NK-92 treated with Interleukin-12 subunit alpha and Interleukin-12 subunit beta, amount 100 ng/mL, for 24 hours (cell line): ENCODE data around the gene C10orf67.
"Not testable (repeated sequence)": the region's sequence is repeated elsewhere in the genome, so short reads cannot be mapped to it uniquely, and the experiment has no call there.

Source experiments
- DNase-seq: peaks from one replicate; lab custom pipeline; 2025; lab: John Stamatoyannopoulos, UW

The C10orf67 gene

GRCh38 chr10:23362069-23362830 lies 17.7 kb upstream of the C10orf67 start:
- DNase-seq = no peak

GRCh38 chr10:23361665-23362064 lies 17.1 kb upstream of the C10orf67 start:
- DNase-seq = no peak

GRCh38 chr10:23359692-23360380 lies 15.2 kb upstream of the C10orf67 start:
- no peak for DNase-seq

DNA sequence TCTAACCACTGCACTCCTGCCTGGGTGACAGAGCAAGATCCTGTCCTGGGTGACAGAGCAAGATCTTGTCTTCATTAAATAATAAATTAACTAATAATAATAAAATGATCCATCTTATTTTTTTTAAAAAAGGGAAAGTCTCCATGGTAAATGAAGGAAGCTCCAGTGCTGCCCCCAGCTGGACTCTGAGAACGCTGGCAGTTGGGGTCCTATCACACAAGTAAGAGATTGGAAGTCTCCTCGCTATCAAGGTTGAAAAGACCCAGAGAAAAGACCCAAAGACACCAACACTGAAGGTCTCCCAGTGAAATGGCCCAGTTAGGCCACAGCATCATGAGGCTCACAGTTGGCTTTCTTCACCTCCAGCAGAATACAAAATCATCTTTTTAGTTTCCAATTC lies 13.8 kb upstream of the C10orf67 start:
- no peak for DNase-seq

- DNase-seq = no peak
Observed at GRCh38 chr10:23354630-23355279, 10.2 kb upstream of the C10orf67 start.

GRCh38 chr10:23351926-23352519 lies 7.4 kb upstream of the C10orf67 start:
- no peak for DNase-seq

GRCh38 chr10:23350706-23351105 lies 6.1 kb upstream of the C10orf67 start:
- not testable (repeated sequence) for DNase-seq

DNA sequence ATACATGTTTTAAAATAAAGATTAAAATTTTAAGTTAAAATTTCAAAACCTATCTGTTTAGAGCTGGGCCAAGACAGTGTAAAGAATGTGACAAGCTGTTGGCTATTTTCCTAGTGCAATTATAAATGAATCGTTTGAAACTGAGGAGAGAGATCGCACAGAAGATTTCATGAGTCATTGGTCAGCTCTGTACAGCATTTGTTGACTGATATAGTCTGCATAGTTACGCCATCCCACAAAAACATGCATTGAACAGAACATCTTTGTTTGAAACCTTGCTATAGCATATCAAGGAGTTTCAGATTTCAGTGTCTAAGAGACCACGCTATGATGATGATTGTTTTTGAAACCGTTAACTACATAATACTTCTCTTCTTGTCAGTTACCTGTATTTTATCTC lies 1.3 kb upstream of the C10orf67 start:
- no peak for DNase-seq

GRCh38 chr10:23343591-23344240 lies 881 bp downstream of the C10orf67 start:
- no peak for DNase-seq

DNA sequence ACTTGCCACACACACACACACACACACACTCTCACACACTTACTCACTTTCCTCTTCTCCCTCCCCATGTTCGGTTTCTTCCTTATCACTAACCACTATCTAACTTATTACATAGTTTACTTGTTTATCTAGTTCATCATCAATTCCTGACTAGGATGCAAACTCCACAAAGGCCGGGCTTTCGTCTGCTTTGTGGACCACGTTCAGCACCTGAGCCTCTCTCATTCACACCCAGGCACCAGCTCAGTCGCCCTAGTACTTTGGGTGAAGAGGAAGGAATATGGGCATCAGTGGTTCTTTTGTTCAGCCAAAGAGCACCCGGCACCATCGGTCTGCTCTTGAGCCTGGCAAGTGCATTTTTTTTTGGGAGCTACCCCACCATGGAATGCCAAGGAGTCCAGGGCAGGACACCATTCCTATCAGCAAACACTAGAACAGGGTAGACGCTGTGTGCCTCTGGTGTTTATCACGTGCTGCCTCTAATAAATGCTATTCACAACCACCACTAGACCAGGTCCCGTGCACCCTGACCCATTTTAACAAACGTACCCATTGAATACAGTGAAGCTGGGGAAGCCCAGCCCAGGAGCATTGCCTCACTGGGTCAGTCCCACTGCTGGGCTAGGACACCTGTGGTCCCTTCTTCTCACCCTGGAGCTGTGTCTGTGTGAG lies 2.2 kb downstream of the C10orf67 start:
- DNase-seq = no peak

DNA sequence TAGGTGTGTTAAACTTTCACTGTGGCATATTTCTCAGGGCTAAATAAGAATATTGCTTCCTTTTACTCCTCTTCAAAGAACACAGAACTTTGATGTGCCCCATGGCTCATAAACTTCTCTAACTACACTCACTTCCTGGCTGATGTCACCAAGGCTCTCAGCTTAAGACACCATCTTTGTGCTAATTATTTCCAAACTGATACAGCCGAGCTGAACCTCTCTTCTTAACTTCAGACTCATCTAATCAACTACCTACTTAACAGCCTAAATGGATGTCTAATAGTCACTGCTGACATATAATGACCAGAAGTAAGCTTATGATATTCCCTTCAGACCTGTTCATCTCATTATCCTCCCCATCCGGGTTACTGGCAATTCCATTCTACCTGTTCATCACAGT lies 3.6 kb downstream of the C10orf67 start:
- no peak for DNase-seq

DNA sequence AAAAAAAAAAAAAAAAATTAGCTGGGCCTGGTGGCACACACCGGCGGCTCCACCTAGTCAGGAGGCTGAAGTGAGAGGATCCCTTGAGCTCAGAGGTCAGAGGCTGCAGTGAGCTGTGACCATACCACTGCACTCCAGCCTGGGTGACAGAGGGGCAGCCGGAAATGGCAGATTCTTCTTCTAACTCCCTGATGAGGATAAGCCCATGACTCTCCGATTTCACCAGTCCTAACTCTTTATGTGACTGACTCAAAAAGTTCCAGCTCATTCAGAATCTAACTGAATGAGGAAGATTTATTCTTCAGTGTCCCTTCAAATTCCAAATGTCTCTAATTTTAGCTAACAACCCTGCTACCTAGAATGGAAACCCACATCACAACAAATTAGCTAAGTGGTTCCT lies 4.2 kb downstream of the C10orf67 start:
- DNase-seq = no peak

- DNase-seq = no peak
Observed at GRCh38 chr10:23338886-23339285, 5.7 kb downstream of the C10orf67 start.

DNA sequence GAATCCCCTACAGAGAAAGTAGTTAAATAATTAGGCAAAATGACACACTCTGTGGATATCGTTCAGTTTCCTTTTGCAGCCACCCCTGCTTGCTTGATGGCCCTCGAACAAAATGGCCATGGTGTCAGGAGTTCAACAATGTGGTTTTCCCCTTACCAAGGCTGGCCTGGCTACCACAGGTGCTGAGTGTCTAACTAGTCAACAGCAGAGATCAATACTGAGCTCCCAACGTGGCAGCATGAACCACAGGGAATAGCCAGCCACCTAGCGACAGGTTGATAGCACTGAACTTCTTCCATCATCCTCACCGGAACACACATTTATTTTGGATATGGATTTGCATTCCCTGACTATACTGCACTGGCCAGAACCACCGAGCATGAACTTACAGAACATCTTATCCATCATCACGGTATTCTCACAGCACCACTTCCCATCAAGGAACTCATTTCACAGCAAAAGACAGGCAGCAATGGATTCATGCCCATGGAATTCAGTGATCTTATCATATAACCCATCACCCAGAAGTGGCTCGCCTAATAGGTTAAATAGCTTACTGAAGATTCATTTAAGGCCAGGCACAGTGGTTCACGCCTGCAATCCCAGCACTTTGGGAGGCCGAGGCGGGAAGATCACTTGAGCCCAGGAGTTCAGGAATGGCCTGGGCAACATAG lies 6.3 kb downstream of the C10orf67 start:
- no peak for DNase-seq

GRCh38 chr10:23337616-23338015 lies 7.0 kb downstream of the C10orf67 start:
- no peak for DNase-seq

- DNase-seq = no peak
Observed at GRCh38 chr10:23331567-23332301, 12.9 kb downstream of the C10orf67 start.

- no peak for DNase-seq
Observed at GRCh38 chr10:23330948-23331347, 13.6 kb downstream of the C10orf67 start.

GRCh38 chr10:23326544-23327307 lies 17.9 kb downstream of the C10orf67 start:
- no peak for DNase-seq

GRCh38 chr10:23325132-23325531 lies 19.5 kb downstream of the C10orf67 start:
- DNase-seq = no peak

DNA sequence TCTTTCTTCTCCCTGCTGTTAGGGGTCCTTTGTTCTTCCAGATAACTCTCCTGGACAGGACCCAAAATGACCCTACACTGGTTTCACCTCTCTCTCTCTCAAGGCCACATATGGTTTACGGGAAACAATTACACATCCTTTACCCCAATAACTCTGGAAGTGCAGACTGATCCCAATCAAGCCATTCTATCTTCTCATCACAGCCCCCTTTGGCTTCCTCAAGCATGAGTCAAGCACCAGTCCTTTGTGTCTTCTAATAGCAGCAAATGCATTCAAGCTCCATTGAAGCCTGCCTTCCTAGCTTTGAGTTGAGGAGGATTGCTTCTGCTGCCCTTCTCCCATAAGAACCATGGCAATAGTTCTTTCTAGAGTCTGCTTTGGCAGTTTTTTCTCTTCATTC lies 20.2 kb downstream of the C10orf67 start:
- DNase-seq = no peak
